ENCODE data around the gene CFAP46. TPM values are rescaled to one million over a fixed set of nuclear protein-coding genes. Genes with fewer than 3 reads are reported as not detected.
A peak's percentile ranks its signal among the peaks of the same experiment; 100 is the strongest.

The CFAP46 gene
- total RNA-seq, 4 donors from 2014 or later: not detected

DNA sequence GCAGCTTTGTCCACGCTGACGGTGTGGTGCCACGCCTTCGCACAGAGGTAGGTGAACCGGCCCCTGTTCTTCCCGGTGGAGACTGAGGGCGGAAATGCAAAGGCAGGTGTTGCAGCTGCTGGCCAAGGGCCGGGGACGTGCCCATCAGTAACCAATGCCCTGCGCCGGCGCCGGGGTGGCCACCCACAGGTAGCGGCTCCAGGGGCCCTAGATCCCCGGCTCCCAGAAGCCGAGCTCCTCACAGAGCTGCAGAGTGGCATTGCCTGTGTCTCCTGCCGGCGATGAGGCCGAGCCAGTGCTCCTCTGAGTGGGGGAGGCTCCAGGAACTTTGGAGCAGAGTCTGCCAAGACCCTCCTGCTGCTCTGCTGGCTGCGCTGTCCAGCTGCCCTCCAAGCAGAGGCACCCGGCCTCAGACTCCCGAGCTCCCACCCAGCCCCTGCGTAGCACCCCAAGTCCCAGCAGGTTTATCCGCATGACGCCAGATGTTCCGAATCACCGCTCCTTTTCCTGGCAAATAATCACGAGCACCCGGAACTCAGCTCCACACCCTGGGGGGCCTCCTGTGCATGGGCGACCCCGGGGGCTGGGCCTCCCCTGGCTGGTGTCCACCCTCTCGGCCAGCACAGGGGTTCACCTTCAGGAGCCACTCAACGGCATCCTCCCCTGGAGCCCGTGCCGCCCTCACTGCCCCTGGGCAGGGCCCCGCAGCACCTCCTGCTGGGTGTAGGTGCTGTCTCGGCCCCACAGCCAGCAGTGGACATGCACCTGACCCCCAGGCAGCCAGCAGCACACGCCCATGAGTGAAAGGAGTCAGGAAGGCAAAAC lies 22.1 kb downstream of the CFAP46 start:
- no peak for DNase-seq
- H3K4me3 ChIP-seq: no peak overlapping the region
- H3K36me3 ChIP-seq: no peaks in the 10 kb centered on the region
- H3K27ac ChIP-seq: no peak overlapping the region
- H3K4me1 ChIP-seq: no peaks in the 10 kb centered on the region
- no peaks in the 10 kb centered on the region for H3K27me3 ChIP-seq
- no peaks in the 10 kb centered on the region for H3K9me3 ChIP-seq
- TF ChIP-seq POLR2A (IDR thresholded peaks at IDR 0.05): no peak
- TF ChIP-seq, protein P1, sequence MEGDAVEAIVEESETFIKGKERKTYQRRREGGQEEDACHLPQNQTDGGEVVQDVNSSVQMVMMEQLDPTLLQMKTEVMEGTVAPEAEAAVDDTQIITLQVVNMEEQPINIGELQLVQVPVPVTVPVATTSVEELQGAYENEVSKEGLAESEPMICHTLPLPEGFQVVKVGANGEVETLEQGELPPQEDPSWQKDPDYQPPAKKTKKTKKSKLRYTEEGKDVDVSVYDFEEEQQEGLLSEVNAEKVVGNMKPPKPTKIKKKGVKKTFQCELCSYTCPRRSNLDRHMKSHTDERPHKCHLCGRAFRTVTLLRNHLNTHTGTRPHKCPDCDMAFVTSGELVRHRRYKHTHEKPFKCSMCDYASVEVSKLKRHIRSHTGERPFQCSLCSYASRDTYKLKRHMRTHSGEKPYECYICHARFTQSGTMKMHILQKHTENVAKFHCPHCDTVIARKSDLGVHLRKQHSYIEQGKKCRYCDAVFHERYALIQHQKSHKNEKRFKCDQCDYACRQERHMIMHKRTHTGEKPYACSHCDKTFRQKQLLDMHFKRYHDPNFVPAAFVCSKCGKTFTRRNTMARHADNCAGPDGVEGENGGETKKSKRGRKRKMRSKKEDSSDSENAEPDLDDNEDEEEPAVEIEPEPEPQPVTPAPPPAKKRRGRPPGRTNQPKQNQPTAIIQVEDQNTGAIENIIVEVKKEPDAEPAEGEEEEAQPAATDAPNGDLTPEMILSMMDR (IDR thresholded peaks at IDR 0.05): no peak

DNA sequence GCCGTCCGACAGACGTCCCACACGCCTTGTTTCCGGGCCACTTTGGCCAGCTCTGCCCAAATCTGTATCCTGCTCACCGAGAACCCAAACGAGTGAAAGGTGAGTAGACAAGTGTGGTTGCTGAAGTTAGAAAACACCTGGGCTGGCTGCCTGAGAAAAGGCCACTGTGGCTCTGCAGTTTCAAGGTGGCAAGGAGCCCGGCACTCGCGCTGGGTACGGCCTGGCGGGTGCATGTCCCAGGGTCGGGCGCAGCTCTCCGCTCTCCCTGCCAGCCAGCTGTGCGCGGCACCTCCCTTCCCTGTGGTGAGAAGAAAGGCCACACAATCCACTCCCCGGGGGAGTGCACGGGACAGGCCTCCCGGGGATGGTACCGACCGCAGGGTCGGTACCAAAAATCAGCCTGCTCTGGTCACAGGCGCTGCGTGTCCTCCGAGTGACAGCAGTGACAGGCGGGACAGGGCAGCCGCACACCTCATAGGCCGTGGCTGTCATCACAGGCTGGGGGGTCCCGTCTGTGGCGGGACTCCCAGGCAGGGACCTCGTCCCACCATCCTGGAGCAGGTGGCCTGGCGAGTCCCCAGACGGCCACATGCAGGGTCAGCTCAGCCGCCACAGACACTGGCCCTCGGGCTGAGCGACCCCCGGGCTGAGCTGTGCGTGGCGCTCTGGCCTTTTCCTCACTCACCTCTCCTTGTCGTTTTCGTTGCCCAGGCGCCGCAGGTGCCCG lies 22.8 kb downstream of the CFAP46 start:
- TF ChIP-seq, protein P1 (IDR thresholded peaks at IDR 0.05): no peak
- no peak for TF ChIP-seq POLR2A (IDR thresholded peaks at IDR 0.05)
- DNase-seq: no peak
- no peaks in the 10 kb centered on the region for H3K9me3 ChIP-seq

DNA sequence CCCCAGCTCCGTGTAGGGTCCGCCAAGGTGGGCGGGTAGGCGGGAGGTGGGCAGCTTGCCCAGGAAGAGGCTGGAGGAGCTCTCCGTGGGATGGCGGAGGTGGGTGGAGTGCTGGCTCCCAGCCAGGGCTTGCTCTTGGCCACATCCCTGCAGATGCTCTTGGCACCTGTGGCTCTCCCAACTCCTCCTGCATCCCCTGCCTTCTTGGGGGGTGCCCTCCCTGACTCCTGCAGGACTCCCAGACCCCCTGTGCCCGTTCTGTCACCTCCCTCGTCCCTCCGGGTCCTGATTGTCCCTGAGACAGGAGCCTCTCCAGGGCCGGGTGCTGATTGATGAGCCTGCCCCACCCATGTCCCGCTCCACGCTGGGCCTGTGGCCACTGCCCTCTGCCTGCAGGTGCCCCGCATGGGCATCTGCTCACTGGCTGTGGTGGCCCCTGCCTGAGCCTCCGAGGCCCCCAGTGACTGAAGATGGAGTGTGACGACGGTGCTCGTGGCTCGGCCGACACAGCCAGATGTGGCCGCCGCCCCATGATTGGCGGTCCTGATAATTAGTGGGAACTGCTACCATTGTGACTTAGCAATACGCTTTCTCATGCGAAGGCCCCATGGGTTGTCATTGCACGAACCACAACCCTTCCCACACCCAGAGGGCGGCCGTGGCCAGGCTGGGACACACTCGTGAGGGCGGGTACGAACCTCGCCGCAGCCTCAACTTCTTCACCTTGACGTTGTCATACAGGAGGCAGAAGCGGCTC lies 23.6 kb downstream of the CFAP46 start:
- no peaks in the 10 kb centered on the region for H3K27me3 ChIP-seq
- H3K9me3 ChIP-seq: no peaks in the 10 kb centered on the region
- no peak overlapping the region for H3K27ac ChIP-seq
- DNase-seq: no peak
- H3K4me3 ChIP-seq: no peak overlapping the region
- H3K4me1 ChIP-seq: no peaks in the 10 kb centered on the region
- TF ChIP-seq POLR2A (IDR thresholded peaks at IDR 0.05): no peak
- TF ChIP-seq, protein P1 (IDR thresholded peaks at IDR 0.05): no peak
- no peaks in the 10 kb centered on the region for H3K36me3 ChIP-seq

More for the DNA sequence above, 22.8 kb downstream of the CFAP46 start:
- H3K4me3 ChIP-seq: no peak overlapping the region
- H3K4me1 ChIP-seq: no peaks in the 10 kb centered on the region
- H3K27ac ChIP-seq: no peak overlapping the region
- no peaks in the 10 kb centered on the region for H3K36me3 ChIP-seq
- no peaks in the 10 kb centered on the region for H3K27me3 ChIP-seq

DNA sequence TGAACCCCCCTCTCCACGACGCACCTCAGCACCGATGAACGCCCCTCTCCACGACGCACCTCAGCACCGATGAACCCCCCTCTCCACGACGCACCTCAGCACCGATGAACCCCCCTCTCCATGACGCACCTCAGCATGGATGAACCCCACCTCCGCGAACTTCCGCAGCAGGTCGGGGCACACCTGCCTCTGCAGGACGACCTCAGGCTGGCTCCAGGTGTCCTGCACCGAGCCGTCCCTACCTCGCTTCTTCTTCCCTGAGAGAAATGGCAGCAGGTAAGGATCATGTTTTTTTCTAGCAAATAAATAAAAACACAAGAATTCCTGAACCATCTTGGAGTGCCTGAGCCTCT lies 24.1 kb downstream of the CFAP46 start:
- Histone ChIP-seq H3K36me3 (no peaks in the 10 kb centered on the region), H3K9me3 (no peaks in the 10 kb centered on the region), H3K27ac (no peak overlapping the region), H3K4me1 (no peaks in the 10 kb centered on the region), H3K4me3 (no peak overlapping the region), H3K27me3 (no peaks in the 10 kb centered on the region)
- no peak for DNase-seq
- TF ChIP-seq, protein P1 (IDR thresholded peaks at IDR 0.05): no peak
- TF ChIP-seq POLR2A (IDR thresholded peaks at IDR 0.05): no peak

DNA sequence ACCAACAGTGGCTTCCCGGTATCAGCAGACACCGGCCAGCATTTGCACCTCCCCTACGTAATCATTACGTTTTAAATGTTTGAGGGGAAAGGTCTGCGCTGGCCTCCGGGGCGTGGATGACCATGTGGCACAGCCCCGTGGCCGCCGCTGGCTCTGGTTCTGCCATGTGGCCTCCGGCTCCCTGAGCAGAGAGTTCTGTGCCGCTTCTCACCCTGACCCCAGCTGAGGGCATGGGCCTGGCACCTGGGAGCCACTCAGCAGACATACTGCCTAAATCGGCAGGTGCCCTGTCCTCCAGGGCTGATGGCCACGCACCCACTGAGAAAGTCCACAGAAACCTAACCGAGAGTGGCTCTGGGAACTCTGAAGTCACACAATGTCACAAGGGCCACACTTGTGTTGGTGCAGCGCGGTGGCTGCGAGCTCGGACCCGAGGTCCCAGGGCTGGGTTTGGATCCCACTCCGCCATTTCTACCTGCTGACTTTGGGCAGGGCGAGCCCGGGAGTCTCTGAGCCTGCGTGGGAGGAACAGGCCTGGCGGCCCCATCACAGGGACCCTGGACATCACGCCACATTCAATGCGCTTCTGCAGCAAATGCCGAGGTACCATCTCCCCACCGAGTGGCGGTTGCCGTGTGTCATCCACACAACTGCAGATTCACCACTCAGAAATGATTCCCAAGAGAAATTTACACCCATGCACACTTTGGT lies 25.3 kb downstream of the CFAP46 start:
- Histone ChIP-seq H3K27ac (no peak overlapping the region), H3K4me1 (no peaks in the 10 kb centered on the region), H3K9me3 (no peaks in the 10 kb centered on the region), H3K36me3 (no peaks in the 10 kb centered on the region), H3K4me3 (no peak overlapping the region), H3K27me3 (no peaks in the 10 kb centered on the region)
- TF ChIP-seq, protein P1 (IDR thresholded peaks at IDR 0.05): no peak
- no peak for TF ChIP-seq POLR2A (IDR thresholded peaks at IDR 0.05)
- peak in 1 of 3 donors; percentile 34 for DNase-seq

All from Peyer's patch (tissue), 4 donors.